GM12878 (cell line): ENCODE data around the gene ACTL6B.

ENCODE experiments used
- CTCF ChIP-seq, 3 experiments: IDR thresholded peaks in 2 of 3; conservative IDR thresholded peaks in 1 of 3; 2 replicates each; pipeline ENCODE4 v1.5.1; 2011; ENCODE audit warnings: low read depth in 3 of 3, low read length in 3 of 3, mild to moderate bottlenecking in 3 of 3, control low read depth in 2 of 3, moderate library complexity in 2 of 3, inconsistent platforms in 1 of 3, mixed read lengths in 1 of 3; ENCODE audit not compliant: control insufficient read depth in 2 of 3, insufficient read depth in 1 of 3; ENCODE audit errors: extremely low read depth in 1 of 3
- NR2C2 ChIP-seq: IDR thresholded peaks from 2 replicates; pipeline ENCODE4 v1.6.1; 2011; ENCODE audit warnings: borderline replicate concordance, low read depth; ENCODE audit not compliant: control insufficient read depth, insufficient read length
- POU2F2 ChIP-seq: IDR thresholded peaks from 3 replicates; pipeline ENCODE4 v1.6.1; 2011; ENCODE audit warnings: low read depth, mild to moderate bottlenecking, low read length, borderline replicate concordance
- RFX5 ChIP-seq: IDR thresholded peaks from 2 replicates; pipeline ENCODE4 v1.6.1; 2011; ENCODE audit warnings: low read depth, low read length, improper control_type of control experiment
- ZBTB11 ChIP-seq: fragments of 450-650 bp; formaldehyde crosslinking; IDR thresholded peaks from 2 replicates; pipeline ENCODE4 v1.5.0; 2022; ENCODE audit warnings: mild to moderate bottlenecking, missing genetic modification characterization
- TF ChIP-seq, protein P1 (sequence below): IDR thresholded peaks from 2 replicates; pipeline ENCODE4 v1.6.1; 2012; ENCODE audit warnings: low read depth, low read length, improper control_type of control experiment
- TF ChIP-seq, protein P2 (sequence below): IDR thresholded peaks from 2 replicates; pipeline ENCODE4 v1.6.1; 2011; ENCODE audit warnings: borderline replicate concordance, low read depth, mild to moderate bottlenecking, moderate library complexity, mixed read lengths, low read length; ENCODE audit not compliant: insufficient read depth; ENCODE audit errors: extremely low read length

- no peak for TF ChIP-seq CTCF (IDR thresholded peaks at IDR 0.05 in 2 of 3, conservative IDR thresholded peaks at IDR 0.05 in 1 of 3; ENCODE audit: control insufficient read depth in 2 of 3, extremely low read depth in 1 of 3, insufficient read depth in 1 of 3, low read depth in 3 of 3, low read length in 3 of 3)
- no peak for TF ChIP-seq POU2F2
- TF ChIP-seq ZBTB11 = no peak
- TF ChIP-seq, protein P1, sequence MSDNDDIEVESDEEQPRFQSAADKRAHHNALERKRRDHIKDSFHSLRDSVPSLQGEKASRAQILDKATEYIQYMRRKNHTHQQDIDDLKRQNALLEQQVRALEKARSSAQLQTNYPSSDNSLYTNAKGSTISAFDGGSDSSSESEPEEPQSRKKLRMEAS = no peak
- no peak for TF ChIP-seq RFX5
- no peak for TF ChIP-seq NR2C2
- TF ChIP-seq, protein P2, sequence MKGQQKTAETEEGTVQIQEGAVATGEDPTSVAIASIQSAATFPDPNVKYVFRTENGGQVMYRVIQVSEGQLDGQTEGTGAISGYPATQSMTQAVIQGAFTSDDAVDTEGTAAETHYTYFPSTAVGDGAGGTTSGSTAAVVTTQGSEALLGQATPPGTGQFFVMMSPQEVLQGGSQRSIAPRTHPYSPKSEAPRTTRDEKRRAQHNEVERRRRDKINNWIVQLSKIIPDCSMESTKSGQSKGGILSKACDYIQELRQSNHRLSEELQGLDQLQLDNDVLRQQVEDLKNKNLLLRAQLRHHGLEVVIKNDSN = no peak
These were observed 29.4 kb upstream of the ACTL6B start for GRCh38 chr7:100685631-100686145.
